ENCODE results near the gene MGAT4A. TPM values are rescaled to one million over a fixed set of nuclear protein-coding genes. Genes with fewer than 3 reads are reported as not detected.
A peak's percentile ranks its signal among the peaks of the same experiment; 100 is the strongest.
"Not testable (repeated sequence)": the region's sequence is repeated elsewhere in the genome, so short reads cannot be mapped to it uniquely, and the experiment has no call there.

MGAT4A gene
- total RNA-seq, 4 donors from 2014 or later: 6.4 to 13.8 (median 11.7) TPM

- peaks cover 39% of the 10 kb centered on the region for H3K4me1 ChIP-seq
- TF ChIP-seq EP300 (IDR thresholded peaks at IDR 0.05) (no peak), CTCF (IDR thresholded peaks at IDR 0.05) (no peak), POLR2A (IDR thresholded peaks at IDR 0.05) (no peak), POLR2AphosphoS5 (IDR thresholded peaks at IDR 0.05) (no peak)
- no peaks in the 10 kb centered on the region for H3K9me3 ChIP-seq
- DNase-seq (ENCODE audit: low spot score in 2 of 2): no peak
- no peak overlapping the region for H3K27ac ChIP-seq
- H3K27me3 ChIP-seq: no peaks in the 10 kb centered on the region
- 21% methylated on average over 2 of the region's 2 CpGs for WGBS
- no peak overlapping the region for H3K4me3 ChIP-seq
- peaks cover 41% of the 10 kb centered on the region for H3K36me3 ChIP-seq
Measured at GRCh38 chr2:98604547-98604946, 126.4 kb downstream of the MGAT4A start.

- 86% methylated on average over 3 of the region's 3 CpGs for WGBS
- no peaks in the 10 kb centered on the region for H3K9me3 ChIP-seq
- no peak overlapping the region for H3K27ac ChIP-seq
- no peak for DNase-seq (ENCODE audit: low spot score in 2 of 2)
- no peaks in the 10 kb centered on the region for H3K27me3 ChIP-seq
- H3K4me3 ChIP-seq: no peak overlapping the region
- peaks cover 25% of the 10 kb centered on the region for H3K4me1 ChIP-seq
- TF ChIP-seq EP300 (IDR thresholded peaks at IDR 0.05) (no peak), CTCF (IDR thresholded peaks at IDR 0.05) (peak in 1 of 2 donors; percentile 35), POLR2AphosphoS5 (IDR thresholded peaks at IDR 0.05) (no peak), POLR2A (IDR thresholded peaks at IDR 0.05) (no peak)
- H3K36me3 ChIP-seq: peaks cover 63% of the 10 kb centered on the region
Measured at GRCh38 chr2:98601532-98602132, 129.3 kb downstream of the MGAT4A start.

GRCh38 chr2:98598781-98599428 is 132.0 kb downstream of the MGAT4A start:
- TF ChIP-seq POLR2AphosphoS5 (IDR thresholded peaks at IDR 0.05): no peak
- TF ChIP-seq POLR2A (IDR thresholded peaks at IDR 0.05): no peak
- no peak for TF ChIP-seq CTCF (IDR thresholded peaks at IDR 0.05)
- TF ChIP-seq EP300 (IDR thresholded peaks at IDR 0.05): no peak
- H3K36me3 ChIP-seq: peaks cover 63% of the 10 kb centered on the region
- no peaks in the 10 kb centered on the region for H3K4me1 ChIP-seq
- no peak overlapping the region for H3K4me3 ChIP-seq
- WGBS: 91% methylated on average over 1 of the region's 1 CpG
- no peaks in the 10 kb centered on the region for H3K9me3 ChIP-seq
- DNase-seq (ENCODE audit: low spot score in 2 of 2): no peak
- H3K27me3 ChIP-seq: no peaks in the 10 kb centered on the region
- H3K27ac ChIP-seq: no peak overlapping the region

- not testable (repeated sequence) for H3K9me3 ChIP-seq; H3K27ac ChIP-seq; H3K4me3 ChIP-seq; DNase-seq (ENCODE audit: low spot score in 2 of 2); H3K4me1 ChIP-seq; H3K27me3 ChIP-seq
- peaks cover 35% of the 10 kb centered on the region for H3K36me3 ChIP-seq
- WGBS: 91% methylated on average over 4 of the region's 4 CpGs
Measured at GRCh38 chr2:98594665-98595064, 136.3 kb downstream of the MGAT4A start.

GRCh38 chr2:98592565-98592964 is 138.4 kb downstream of the MGAT4A start:
- TF ChIP-seq CTCF (IDR thresholded peaks at IDR 0.05): no peak
- TF ChIP-seq POLR2A (IDR thresholded peaks at IDR 0.05): no peak
- no peak for TF ChIP-seq POLR2AphosphoS5 (IDR thresholded peaks at IDR 0.05)
- TF ChIP-seq EP300 (IDR thresholded peaks at IDR 0.05): no peak
- DNase-seq (ENCODE audit: low spot score in 2 of 2): no peak
- H3K4me1 ChIP-seq: no peaks in the 10 kb centered on the region
- WGBS: 95% methylated on average over 8 of the region's 8 CpGs
- H3K27me3 ChIP-seq: no peaks in the 10 kb centered on the region
- H3K4me3 ChIP-seq: no peak overlapping the region
- H3K36me3 ChIP-seq: peaks cover 19% of the 10 kb centered on the region
- no peak overlapping the region for H3K27ac ChIP-seq
- no peaks in the 10 kb centered on the region for H3K9me3 ChIP-seq

Data from suprapubic skin (tissue), 4 donors.